ENCODE results near the gene PLA2G4D.

DNA sequence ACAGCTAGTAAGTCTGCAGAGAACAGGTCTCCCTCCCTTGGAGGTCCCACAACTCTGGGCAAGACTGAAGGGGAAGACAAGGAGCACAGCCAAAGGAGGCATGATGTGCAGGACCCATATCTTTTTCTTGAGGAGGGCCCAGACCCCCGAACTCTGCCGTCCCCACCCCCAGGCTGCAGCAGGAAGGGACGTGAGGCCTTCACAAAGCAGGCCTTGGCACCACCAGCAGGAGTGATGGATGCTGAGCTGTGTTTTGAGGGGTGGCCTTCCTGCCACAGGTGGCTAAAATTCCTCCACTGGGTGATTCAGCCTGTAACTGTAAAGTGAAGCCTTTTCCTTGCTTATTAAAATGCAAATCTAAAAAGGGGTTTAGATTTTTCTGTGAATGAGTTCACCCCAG, 8.6 kb downstream of the PLA2G4D start:
- TF ChIP-seq PATZ1 (CRISPR knock-in tag; IDR thresholded peaks at IDR 0.05; ENCODE audit: borderline replicate concordance) (no peak), OSR1 (CRISPR knock-in tag; IDR thresholded peaks at IDR 0.05) (no peak), GLIS3 (CRISPR knock-in tag; IDR thresholded peaks at IDR 0.05) (no peak), TOX (CRISPR knock-in tag; IDR thresholded peaks at IDR 0.05; ENCODE audit: borderline replicate concordance) (no peak), CREB5 (CRISPR knock-in tag; IDR thresholded peaks at IDR 0.05; ENCODE audit: low read depth) (no peak), ZFP3 (CRISPR knock-in tag; IDR thresholded peaks at IDR 0.05) (no peak), ZNF565 (CRISPR knock-in tag; conservative IDR thresholded peaks at IDR 0.05; ENCODE audit: low read depth) (no peak), RARB (CRISPR knock-in tag; IDR thresholded peaks at IDR 0.05) (no peak), BACH2 (CRISPR knock-in tag; IDR thresholded peaks at IDR 0.05; ENCODE audit: borderline replicate concordance) (no peak), TCF4 (CRISPR knock-in tag; IDR thresholded peaks at IDR 0.05; ENCODE audit: borderline replicate concordance) (no peak)
- TF ChIP-seq, protein P1, sequence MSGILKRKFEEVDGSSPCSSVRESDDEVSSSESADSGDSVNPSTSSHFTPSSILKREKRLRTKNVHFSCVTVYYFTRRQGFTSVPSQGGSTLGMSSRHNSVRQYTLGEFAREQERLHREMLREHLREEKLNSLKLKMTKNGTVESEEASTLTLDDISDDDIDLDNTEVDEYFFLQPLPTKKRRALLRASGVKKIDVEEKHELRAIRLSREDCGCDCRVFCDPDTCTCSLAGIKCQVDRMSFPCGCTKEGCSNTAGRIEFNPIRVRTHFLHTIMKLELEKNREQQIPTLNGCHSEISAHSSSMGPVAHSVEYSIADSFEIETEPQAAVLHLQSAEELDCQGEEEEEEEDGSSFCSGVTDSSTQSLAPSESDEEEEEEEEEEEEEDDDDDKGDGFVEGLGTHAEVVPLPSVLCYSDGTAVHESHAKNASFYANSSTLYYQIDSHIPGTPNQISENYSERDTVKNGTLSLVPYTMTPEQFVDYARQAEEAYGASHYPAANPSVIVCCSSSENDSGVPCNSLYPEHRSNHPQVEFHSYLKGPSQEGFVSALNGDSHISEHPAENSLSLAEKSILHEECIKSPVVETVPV (CRISPR knock-in tag; IDR thresholded peaks at IDR 0.05) = no peak
- TF ChIP-seq, protein P2, sequence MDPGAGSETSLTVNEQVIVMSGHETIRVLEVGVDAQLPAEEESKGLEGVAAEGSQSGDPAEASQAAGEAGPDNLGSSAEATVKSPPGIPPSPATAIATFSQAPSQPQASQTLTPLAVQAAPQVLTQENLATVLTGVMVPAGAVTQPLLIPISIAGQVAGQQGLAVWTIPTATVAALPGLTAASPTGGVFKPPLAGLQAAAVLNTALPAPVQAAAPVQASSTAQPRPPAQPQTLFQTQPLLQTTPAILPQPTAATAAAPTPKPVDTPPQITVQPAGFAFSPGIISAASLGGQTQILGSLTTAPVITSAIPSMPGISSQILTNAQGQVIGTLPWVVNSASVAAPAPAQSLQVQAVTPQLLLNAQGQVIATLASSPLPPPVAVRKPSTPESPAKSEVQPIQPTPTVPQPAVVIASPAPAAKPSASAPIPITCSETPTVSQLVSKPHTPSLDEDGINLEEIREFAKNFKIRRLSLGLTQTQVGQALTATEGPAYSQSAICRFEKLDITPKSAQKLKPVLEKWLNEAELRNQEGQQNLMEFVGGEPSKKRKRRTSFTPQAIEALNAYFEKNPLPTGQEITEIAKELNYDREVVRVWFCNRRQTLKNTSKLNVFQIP (CRISPR knock-in tag; IDR thresholded peaks at IDR 0.05; ENCODE audit: borderline replicate concordance, low read depth) = no peak
